Effector CD4-positive, alpha-beta T cell (primary cell): ENCODE data around the gene MBD4.
A peak's percentile ranks its signal among the peaks of the same experiment; 100 is the strongest.
"Not testable (repeated sequence)": the region's sequence is repeated elsewhere in the genome, so short reads cannot be mapped to it uniquely, and the experiment has no call there.

Experiments
- DNase-seq: peaks from one replicate; pipeline ENCODE4 v3.0.0-alpha.2; 2020

The MBD4 gene

GRCh38 chr3:129403450-129403849 lies 36.3 kb downstream of the MBD4 start:
- no peak for DNase-seq

- no peak for DNase-seq
Observed at GRCh38 chr3:129402616-129403015, 37.1 kb downstream of the MBD4 start.

GRCh38 chr3:129402210-129402609 lies 37.5 kb downstream of the MBD4 start:
- no peak for DNase-seq

- DNase-seq, result no peak
Observed at GRCh38 chr3:129399895-129400357, 39.8 kb downstream of the MBD4 start.

GRCh38 chr3:129399145-129399894 lies 40.4 kb downstream of the MBD4 start:
- DNase-seq, result peak; percentile 73

GRCh38 chr3:129398803-129399144 lies 41.0 kb downstream of the MBD4 start:
- no peak for DNase-seq

GRCh38 chr3:129393760-129394564 lies 45.8 kb downstream of the MBD4 start:
- not testable (repeated sequence) for DNase-seq

- DNase-seq, result no peak
Observed at GRCh38 chr3:129393271-129393670, 46.5 kb downstream of the MBD4 start.

- not testable (repeated sequence) for DNase-seq
Observed at GRCh38 chr3:129392106-129392887, 47.5 kb downstream of the MBD4 start.

- not testable (repeated sequence) for DNase-seq
Observed at GRCh38 chr3:129391583-129391982, 48.2 kb downstream of the MBD4 start.

- DNase-seq, result no peak
Observed at GRCh38 chr3:129389572-129389937, 50.2 kb downstream of the MBD4 start.

GRCh38 chr3:129388791-129389571 lies 50.8 kb downstream of the MBD4 start:
- DNase-seq, result not testable (repeated sequence)

- DNase-seq, result no peak
Observed at GRCh38 chr3:129387487-129387886, 52.3 kb downstream of the MBD4 start.

- no peak for DNase-seq
Observed at GRCh38 chr3:129386984-129387383, 52.8 kb downstream of the MBD4 start.

- DNase-seq, result not testable (repeated sequence)
Observed at GRCh38 chr3:129385507-129385906, 54.2 kb downstream of the MBD4 start.

- no peak for DNase-seq
Observed at GRCh38 chr3:129384594-129385323, 55.0 kb downstream of the MBD4 start.

- not testable (repeated sequence) for DNase-seq
Observed at GRCh38 chr3:129384103-129384502, 55.6 kb downstream of the MBD4 start.

GRCh38 chr3:129383292-129383860 lies 56.4 kb downstream of the MBD4 start:
- DNase-seq, result peak; percentile 18

- no peak for DNase-seq
Observed at GRCh38 chr3:129382366-129382765, 57.4 kb downstream of the MBD4 start.
